HEK293 (cell line): Measurements from ENCODE around the gene RASSF5.

ENCODE experiments used
- CTCF ChIA-PET: fragments of 350-600 bp; formaldehyde crosslinking; extraction: SDS; loops from one replicate; lab custom pipeline; 2021; ENCODE audit warnings: antibody characterized with exemption; lab: Yijun Ruan, JAX
- POLR2A ChIA-PET: fragments of 300-600 bp; formaldehyde crosslinking; extraction: SDS; loops from one replicate; lab custom pipeline; 2020; ENCODE audit warnings: antibody characterized with exemption, inconsistent platforms; lab: Yijun Ruan, JAX
- H3K27ac ChIP-seq: fragments of 200-500 bp; sonication (Bioruptor generic); 2 replicates; pipeline ENCODE4 v1.5.1; 2014; ENCODE audit warnings: low read depth, low read length, control low read depth, inconsistent platforms; ENCODE audit errors: extremely low read depth
- H3K36me3 ChIP-seq, 2 experiments: fragments of 200-500 bp in 1 of 2; sonication (Bioruptor generic) in 1 of 2; 1 replicate in 1 of 2; 2 replicates in 1 of 2; pipeline ENCODE4 v1.5.1; 2014 to 2017; ENCODE audit warnings: inconsistent platforms in 2 of 2, low read length in 2 of 2; ENCODE audit not compliant: control insufficient read depth in 2 of 2, insufficient read depth in 1 of 2
- H3K4me1 ChIP-seq: fragments of 200-500 bp; sonication (Bioruptor generic); 2 replicates; pipeline ENCODE4 v1.5.1; 2014; ENCODE audit warnings: mild to moderate bottlenecking, low read length, inconsistent platforms; ENCODE audit not compliant: control insufficient read depth, insufficient read depth
- H3K4me3 ChIP-seq: 2 replicates; pipeline ENCODE4 v1.5.1; 2011; ENCODE audit warnings: low read depth, mild to moderate bottlenecking, control low read depth, low read length, moderate library complexity
- H3K9me3 ChIP-seq: fragments of 200-500 bp; sonication (Bioruptor generic); 2 replicates; pipeline ENCODE4 v1.5.1; 2014; ENCODE audit warnings: low read depth, low read length, inconsistent platforms; ENCODE audit not compliant: control insufficient read depth, insufficient read depth
- GLIS2 ChIP-seq: fragments of 450-650 bp; formaldehyde crosslinking; IDR thresholded peaks from 2 replicates; pipeline ENCODE4 v1.5.1; 2016; ENCODE audit warnings: missing biosample characterization, missing genetic modification characterization
- HOXC10 ChIP-seq: sonication (generic); formaldehyde crosslinking; IDR thresholded peaks from 2 replicates; pipeline ENCODE4 v1.8.1; 2023; ENCODE audit warnings: mild to moderate bottlenecking, missing genetic modification reagents
- KLF17 ChIP-seq: fragments of 450-650 bp; formaldehyde crosslinking; IDR thresholded peaks from 2 replicates; pipeline ENCODE4 v1.5.1; 2016; ENCODE audit warnings: missing biosample characterization, missing genetic modification characterization
- MZF1 ChIP-seq: fragments of 450-650 bp; formaldehyde crosslinking; IDR thresholded peaks from 2 replicates; pipeline ENCODE4 v1.5.1; 2017; ENCODE audit warnings: missing biosample characterization, missing genetic modification characterization, borderline replicate concordance
- PBX3 ChIP-seq: sonication (generic); formaldehyde crosslinking; IDR thresholded peaks from 2 replicates; pipeline ENCODE4 v1.8.1; 2022; ENCODE audit warnings: mild to moderate bottlenecking, moderate library complexity, missing genetic modification reagents
- REST ChIP-seq: fragments of 450-650 bp; formaldehyde crosslinking; IDR thresholded peaks from 2 replicates; pipeline ENCODE4 v1.5.1; 2016; ENCODE audit warnings: missing biosample characterization, missing genetic modification characterization
- SP2 ChIP-seq: fragments of 450-650 bp; formaldehyde crosslinking; IDR thresholded peaks from 2 replicates; pipeline ENCODE4 v1.5.1; 2016; ENCODE audit warnings: missing biosample characterization, missing genetic modification characterization
- ZBTB10 ChIP-seq: fragments of 450-650 bp; formaldehyde crosslinking; IDR thresholded peaks from 2 replicates; pipeline ENCODE4 v1.5.1; 2016; ENCODE audit warnings: missing biosample characterization, missing genetic modification characterization
- ZBTB26 ChIP-seq: fragments of 450-650 bp; formaldehyde crosslinking; optimal IDR thresholded peaks from 2 replicates; pipeline ENCODE3; 2016; ENCODE audit warnings: missing biosample characterization, mild to moderate bottlenecking, missing genetic modification characterization
- ZBTB44 ChIP-seq: fragments of 450-650 bp; IDR thresholded peaks from 2 replicates; pipeline ENCODE4 v1.5.1; 2018; ENCODE audit warnings: missing biosample characterization, mild to moderate bottlenecking, missing genetic modification characterization
- ZBTB8A ChIP-seq: fragments of 450-650 bp; formaldehyde crosslinking; IDR thresholded peaks from 2 replicates; pipeline ENCODE4 v1.5.1; 2016; ENCODE audit warnings: missing biosample characterization, missing genetic modification characterization
- ZNF324 ChIP-seq: fragments of 450-650 bp; formaldehyde crosslinking; IDR thresholded peaks from 2 replicates; pipeline ENCODE4 v1.5.1; 2016; ENCODE audit warnings: missing biosample characterization, missing genetic modification characterization
- ZNF473 ChIP-seq: fragments of 450-650 bp; formaldehyde crosslinking; IDR thresholded peaks from 2 replicates; pipeline ENCODE4 v1.5.1; 2017; ENCODE audit warnings: missing biosample characterization, missing genetic modification characterization
- ZNF549 ChIP-seq: fragments of 450-650 bp; IDR thresholded peaks from 2 replicates; pipeline ENCODE4 v1.5.1; 2018; ENCODE audit warnings: missing biosample characterization, missing genetic modification characterization, mild to moderate bottlenecking, inconsistent platforms, moderate library complexity
- ZNF670 ChIP-seq: fragments of 450-650 bp; formaldehyde crosslinking; IDR thresholded peaks from 2 replicates; pipeline ENCODE4 v1.5.1; 2016; ENCODE audit warnings: missing biosample characterization, missing genetic modification characterization, low read depth
- ZNF830 ChIP-seq: fragments of 450-650 bp; IDR thresholded peaks from 2 replicates; pipeline ENCODE4 v1.5.0; 2018; ENCODE audit warnings: missing biosample characterization, missing genetic modification characterization, low read depth, mild to moderate bottlenecking, moderate library complexity

Gene RASSF5

GRCh38 chr1:206507284-206508129 lies at the start of gene RASSF5:
Gene RASSF5 (plus strand): TSS chr1:206507531. CDS start chr1:206507603, 72 bp downstream.
- CTCF ChIA-PET = interaction anchor here (0.7 to 1.4 kb wide), 3 partner anchors 35 to 71 kb away, joined by 3 to 4 read pairs (median 4); no protein-coding TSS in a partner anchor
- peak within 1 kb of the TSS; percentile 36 for H3K4me3 ChIP-seq
- H3K27ac ChIP-seq = no peak within 1 kb of the TSS
- H3K9me3 ChIP-seq = no peaks in the 10 kb centered on the region
- POLR2A ChIA-PET = interaction anchor here (1.0 kb wide), 1 partner anchor 15 kb away, joined by 3 read pairs; no protein-coding TSS in a partner anchor
- TF ChIP-seq PBX3 (CRISPR knock-in tag) (no peak), ZBTB44 (no peak), SP2 (tag by site-specific recombination) (peak; percentile 44), GLIS2 (peak; percentile 19; the same call in 1 of the 2 replicates), ZNF670 (no peak), ZNF324 (tag by site-specific recombination) (no peak), ZBTB26 (tag by site-specific recombination) (peak; percentile 21), ZNF830 (tag by site-specific recombination) (no peak), ZNF549 (tag by site-specific recombination) (no peak), ZBTB8A (peak; percentile 33; the same call in 1 of the 2 replicates)
- peaks cover under 1% of the 10 kb centered on the region; the same call in 1 of the 2 replicates for H3K4me1 ChIP-seq
- H3K36me3 ChIP-seq = no peaks in the 10 kb centered on the region

- ChIA-PET POLR2A (no interaction called here), CTCF (interaction anchor here (0.6 to 1.9 kb wide), 7 partner anchors 10 to 1357 kb away, joined by 3 to 9 read pairs (median 5); no protein-coding TSS in a partner anchor)
- Histone ChIP-seq H3K9me3 (no peaks in the 10 kb centered on the region), H3K4me3 (no peak overlapping the region), H3K4me1 (peaks cover 8% of the 10 kb centered on the region), H3K36me3 (peaks cover 0 to 58% of the 10 kb centered on the region in 2 experiments; a peak in 1 of 3 replicates), H3K27ac (no peak overlapping the region)
- TF ChIP-seq ZNF473 (tag by site-specific recombination) (no peak), HOXC10 (CRISPR knock-in tag) (no peak), ZBTB10 (tag by site-specific recombination) (no peak), KLF17 (no peak), REST (no peak), MZF1 (tag by site-specific recombination) (no peak)
Observed at GRCh38 chr1:206459703-206460102, 47.6 kb upstream of the RASSF5 start.
